Progenitor cell of endocrine pancreas (in vitro differentiated cells): Measurements from ENCODE around the gene RAD52. TPM values are rescaled to one million over a fixed set of nuclear protein-coding genes. Genes with fewer than 3 reads are reported as not detected.
A peak's percentile ranks its signal among the peaks of the same experiment; 100 is the strongest.

ENCODE experiments used
- DNase-seq: peaks from one replicate; pipeline ENCODE4 v3.0.0; 2021; ENCODE audit warnings: low spot score; ENCODE audit not compliant: unreplicated experiment
- H3K27ac Mint-ChIP-seq: 2 replicates; pipeline ENCODE4 v1.8.0; 2021; ENCODE audit warnings: mild to moderate bottlenecking, moderate library complexity, mixed read lengths
- H3K27me3 Mint-ChIP-seq: 2 replicates; pipeline ENCODE4 v1.8.0; 2021; ENCODE audit warnings: mixed read lengths
- H3K36me3 Mint-ChIP-seq: 2 replicates; pipeline ENCODE4 v1.8.0; 2022; ENCODE audit warnings: mixed read lengths; ENCODE audit not compliant: insufficient read depth
- H3K4me1 Mint-ChIP-seq: 2 replicates; pipeline ENCODE4 v1.8.0; 2021; ENCODE audit warnings: low read depth, mixed read lengths
- H3K4me3 Mint-ChIP-seq: 2 replicates; pipeline ENCODE4 v1.8.0; 2021; ENCODE audit warnings: low read depth, mild to moderate bottlenecking, moderate library complexity, mixed read lengths
- H3K9me3 Mint-ChIP-seq: 2 replicates; pipeline ENCODE4 v1.8.0; 2021; ENCODE audit warnings: low read depth, mixed read lengths
- total RNA-seq: library from RNA; stranded (reverse); gene quantifications from 2 replicates; pipeline ENCODE4 v1.2.1, GENCODE V29; 2021
- TF ChIP-seq, protein P1 (sequence below): fragments of 200-600 bp; sonication (generic); IDR thresholded peaks from one replicate; pipeline ENCODE4 v1.5.0; 2021; ENCODE audit warnings: antibody characterized with exemption, mild to moderate bottlenecking; ENCODE audit not compliant: unreplicated experiment

RAD52 gene
- total RNA-seq, 1 donor from 2014 or later, result 52.6 TPM

DNA sequence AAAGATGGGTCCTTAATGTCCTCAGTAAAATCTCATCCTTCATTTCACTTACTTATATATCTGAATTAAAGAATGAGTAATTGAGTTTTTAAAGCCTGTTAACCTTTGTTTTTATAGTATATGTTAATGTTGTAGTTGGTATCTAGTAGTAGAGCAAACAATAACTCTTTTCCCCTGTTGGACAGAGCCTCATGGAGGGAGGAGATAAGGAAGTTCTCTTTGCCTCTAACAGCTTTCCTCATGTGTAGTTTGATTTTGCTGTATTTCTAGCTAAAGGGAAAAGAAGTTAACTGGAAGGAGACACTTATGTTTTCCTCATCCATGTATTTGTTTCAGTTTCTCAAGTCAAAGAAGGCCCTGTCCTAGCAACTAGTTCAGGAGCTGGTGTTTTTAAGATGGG lies 55.3 kb downstream of the RAD52 start:
- Mint-ChIP-seq H3K27ac (no peak overlapping the region), H3K9me3 (no peaks in the 10 kb centered on the region), H3K4me3 (no peak overlapping the region), H3K27me3 (no peaks in the 10 kb centered on the region), H3K4me1 (no peaks in the 10 kb centered on the region), H3K36me3 (peaks cover 38% of the 10 kb centered on the region)
- TF ChIP-seq, protein P1, sequence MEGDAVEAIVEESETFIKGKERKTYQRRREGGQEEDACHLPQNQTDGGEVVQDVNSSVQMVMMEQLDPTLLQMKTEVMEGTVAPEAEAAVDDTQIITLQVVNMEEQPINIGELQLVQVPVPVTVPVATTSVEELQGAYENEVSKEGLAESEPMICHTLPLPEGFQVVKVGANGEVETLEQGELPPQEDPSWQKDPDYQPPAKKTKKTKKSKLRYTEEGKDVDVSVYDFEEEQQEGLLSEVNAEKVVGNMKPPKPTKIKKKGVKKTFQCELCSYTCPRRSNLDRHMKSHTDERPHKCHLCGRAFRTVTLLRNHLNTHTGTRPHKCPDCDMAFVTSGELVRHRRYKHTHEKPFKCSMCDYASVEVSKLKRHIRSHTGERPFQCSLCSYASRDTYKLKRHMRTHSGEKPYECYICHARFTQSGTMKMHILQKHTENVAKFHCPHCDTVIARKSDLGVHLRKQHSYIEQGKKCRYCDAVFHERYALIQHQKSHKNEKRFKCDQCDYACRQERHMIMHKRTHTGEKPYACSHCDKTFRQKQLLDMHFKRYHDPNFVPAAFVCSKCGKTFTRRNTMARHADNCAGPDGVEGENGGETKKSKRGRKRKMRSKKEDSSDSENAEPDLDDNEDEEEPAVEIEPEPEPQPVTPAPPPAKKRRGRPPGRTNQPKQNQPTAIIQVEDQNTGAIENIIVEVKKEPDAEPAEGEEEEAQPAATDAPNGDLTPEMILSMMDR, result no peak
- DNase-seq, result no peak

DNA sequence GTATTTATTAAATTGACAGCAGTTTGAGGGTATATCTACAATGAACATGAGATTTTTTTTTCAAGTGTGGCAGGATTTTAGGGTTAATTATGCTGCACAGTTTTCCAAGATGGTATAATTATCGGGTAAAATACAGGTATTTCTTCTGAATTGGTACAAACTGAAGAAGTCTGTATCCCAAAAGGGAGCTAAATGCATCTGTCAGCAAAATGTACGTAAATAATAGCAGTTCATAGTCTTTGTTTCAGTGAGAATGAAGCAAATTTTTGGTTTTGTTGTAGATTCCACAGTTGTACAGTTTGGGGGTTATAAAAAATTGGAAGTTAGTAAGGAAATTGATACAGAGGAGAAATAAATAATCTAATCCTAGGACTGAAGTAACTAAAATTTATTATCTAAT lies 63.3 kb downstream of the RAD52 start:
- no peaks in the 10 kb centered on the region for H3K9me3 Mint-ChIP-seq
- peaks cover 61% of the 10 kb centered on the region for H3K36me3 Mint-ChIP-seq
- no peak for DNase-seq
- H3K4me3 Mint-ChIP-seq, result no peak overlapping the region
- H3K27me3 Mint-ChIP-seq, result no peaks in the 10 kb centered on the region
- no peak overlapping the region for H3K27ac Mint-ChIP-seq
- no peaks in the 10 kb centered on the region for H3K4me1 Mint-ChIP-seq
- TF ChIP-seq, protein P1, result no peak

DNA sequence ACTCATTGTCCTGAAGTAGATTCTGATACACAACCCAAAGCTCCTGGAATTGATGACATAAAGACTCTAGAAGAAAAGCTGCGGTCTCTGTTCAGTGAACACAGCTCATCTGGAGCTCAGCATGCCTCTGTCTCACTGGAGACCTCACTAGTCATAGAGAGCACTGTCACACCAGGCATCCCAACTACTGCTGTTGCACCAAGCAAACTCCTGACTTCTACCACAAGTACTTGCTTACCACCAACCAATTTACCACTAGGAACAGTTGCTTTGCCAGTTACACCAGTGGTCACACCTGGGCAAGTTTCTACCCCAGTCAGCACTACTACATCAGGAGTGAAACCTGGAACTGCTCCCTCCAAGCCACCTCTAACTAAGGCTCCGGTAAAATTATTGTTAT lies 63.8 kb downstream of the RAD52 start:
- Mint-ChIP-seq H3K27ac (no peak overlapping the region), H3K4me1 (no peaks in the 10 kb centered on the region), H3K4me3 (no peak overlapping the region), H3K36me3 (peaks cover 61% of the 10 kb centered on the region), H3K27me3 (no peaks in the 10 kb centered on the region), H3K9me3 (no peaks in the 10 kb centered on the region)
- TF ChIP-seq, protein P1, result no peak
- no peak for DNase-seq

DNA sequence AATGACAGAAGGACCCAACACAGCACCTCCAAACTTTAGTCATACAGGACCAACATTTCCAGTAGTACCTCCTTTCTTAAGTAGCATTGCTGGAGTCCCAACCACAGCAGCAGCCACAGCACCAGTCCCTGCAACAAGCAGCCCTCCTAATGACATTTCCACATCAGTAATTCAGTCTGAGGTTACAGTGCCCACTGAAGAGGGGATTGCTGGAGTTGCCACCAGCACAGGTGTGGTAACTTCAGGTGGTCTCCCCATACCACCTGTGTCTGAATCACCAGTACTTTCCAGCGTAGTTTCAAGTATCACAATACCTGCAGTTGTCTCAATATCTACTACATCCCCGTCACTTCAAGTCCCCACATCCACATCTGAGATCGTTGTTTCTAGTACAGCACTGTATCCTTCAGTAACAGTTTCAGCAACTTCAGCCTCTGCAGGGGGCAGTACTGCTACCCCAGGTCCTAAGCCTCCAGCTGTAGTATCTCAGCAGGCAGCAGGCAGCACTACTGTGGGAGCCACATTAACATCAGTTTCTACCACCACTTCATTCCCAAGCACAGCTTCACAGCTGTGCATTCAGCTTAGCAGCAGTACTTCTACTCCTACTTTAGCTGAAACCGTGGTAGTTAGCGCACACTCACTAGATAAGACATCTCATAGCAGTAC lies 64.6 kb downstream of the RAD52 start:
- H3K36me3 Mint-ChIP-seq, result peaks cover 58% of the 10 kb centered on the region
- H3K27ac Mint-ChIP-seq, result no peak overlapping the region
- no peaks in the 10 kb centered on the region for H3K4me1 Mint-ChIP-seq
- no peak overlapping the region for H3K4me3 Mint-ChIP-seq
- H3K27me3 Mint-ChIP-seq, result no peaks in the 10 kb centered on the region
- no peaks in the 10 kb centered on the region for H3K9me3 Mint-ChIP-seq
- TF ChIP-seq, protein P1, result no peak
- DNase-seq, result no peak

DNA sequence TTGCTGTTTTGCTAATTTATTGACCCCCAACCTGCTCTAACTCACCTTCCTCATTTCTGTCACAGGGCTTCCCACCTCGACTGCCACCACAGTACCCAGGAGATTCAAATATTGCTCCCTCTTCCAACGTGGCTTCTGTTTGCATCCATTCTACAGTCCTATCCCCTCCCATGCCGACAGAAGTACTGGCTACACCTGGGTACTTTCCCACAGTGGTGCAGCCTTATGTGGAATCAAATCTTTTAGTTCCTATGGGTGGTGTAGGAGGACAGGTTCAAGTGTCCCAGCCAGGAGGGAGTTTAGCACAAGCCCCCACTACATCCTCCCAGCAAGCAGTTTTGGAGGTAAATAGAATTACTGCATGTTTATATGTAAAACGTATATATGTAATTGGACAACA lies 68.8 kb downstream of the RAD52 start:
- DNase-seq, result no peak
- TF ChIP-seq, protein P1, result no peak
- Mint-ChIP-seq H3K9me3 (no peaks in the 10 kb centered on the region), H3K4me1 (no peaks in the 10 kb centered on the region), H3K27me3 (no peaks in the 10 kb centered on the region), H3K4me3 (no peak overlapping the region), H3K36me3 (peaks cover 48% of the 10 kb centered on the region), H3K27ac (peak overlapping the region; percentile 0)
